NCI-H345 treated with DMSO at 0.1 percent for 48 hours (cell line): ENCODE data around the gene RGS14.
"Not testable (repeated sequence)": the region's sequence is repeated elsewhere in the genome, so short reads cannot be mapped to it uniquely, and the experiment has no call there.

Source experiments
- DNase-seq: peaks from one replicate; lab custom pipeline; 2025; ENCODE audit not compliant: unreplicated experiment; lab: John Stamatoyannopoulos, UW

Gene RGS14

GRCh38 chr5:177399997-177400868 is 42.5 kb downstream of the RGS14 start, which contains the start of gene PFN3:
PFN3 (minus strand) TSS chr5:177400661; CDS start chr5:177400576, 85 bp downstream.
- DNase-seq, result no peak

- peak; percentile 90 for DNase-seq
These were observed 44.7 kb downstream of the RGS14 start for GRCh38 chr5:177402271-177403043.

- peak; percentile 55 for DNase-seq
These were observed 45.5 kb downstream of the RGS14 start for GRCh38 chr5:177403102-177403791.

- DNase-seq, result peak; percentile 29
These were observed 46.3 kb downstream of the RGS14 start for GRCh38 chr5:177403792-177404640.

- DNase-seq, result no peak
These were observed 47.0 kb downstream of the RGS14 start for GRCh38 chr5:177404641-177405179.

GRCh38 chr5:177405312-177405711 is 47.6 kb downstream of the RGS14 start:
- no peak for DNase-seq

- no peak for DNase-seq
These were observed 48.1 kb downstream of the RGS14 start for GRCh38 chr5:177405805-177406204.

- DNase-seq, result no peak
These were observed 51.5 kb downstream of the RGS14 start, which contains the start of gene F12 for GRCh38 chr5:177409043-177409801. F12 (minus strand) TSS chr5:177409564; CDS start chr5:177409527, 37 bp downstream.

GRCh38 chr5:177410575-177410974 is 52.9 kb downstream of the RGS14 start:
- no peak for DNase-seq

GRCh38 chr5:177412603-177413233 is 55.0 kb downstream of the RGS14 start:
- no peak for DNase-seq

- no peak for DNase-seq
These were observed 56.8 kb downstream of the RGS14 start for GRCh38 chr5:177414481-177414880.

- DNase-seq, result not testable (repeated sequence)
These were observed 59.4 kb downstream of the RGS14 start for GRCh38 chr5:177417081-177417480.

- no peak for DNase-seq
These were observed 61.3 kb downstream of the RGS14 start for GRCh38 chr5:177419046-177419445.

GRCh38 chr5:177420472-177420871 is 62.7 kb downstream of the RGS14 start:
- DNase-seq, result not testable (repeated sequence)

- no peak for DNase-seq
These were observed 63.5 kb downstream of the RGS14 start for GRCh38 chr5:177421062-177421798.
